Trophoblast cell (in vitro differentiated cells and primary cell): ENCODE results near the gene AGPAT1.

Experiments
- DNase-seq, 2 donors: peaks; one replicate each; pipeline ENCODE4 v3.0.0-alpha.2; 2016
- H2AFZ ChIP-seq: 2 replicates; pipeline ENCODE4 v1.6.1; 2013; ENCODE audit warnings: low read length, moderate library complexity, mild to moderate bottlenecking; ENCODE audit not compliant: insufficient read depth, poor library complexity
- H2AK5ac ChIP-seq: 2 replicates; pipeline ENCODE4 v1.6.1; 2013; ENCODE audit warnings: mild to moderate bottlenecking, low read length
- H2BK120ac ChIP-seq: 2 replicates; pipeline ENCODE4 v1.6.1; 2013; ENCODE audit warnings: low read length, mild to moderate bottlenecking, moderate library complexity; ENCODE audit not compliant: insufficient read depth, poor library complexity
- H2BK12ac ChIP-seq: 2 replicates; pipeline ENCODE4 v1.6.1; 2013; ENCODE audit warnings: mild to moderate bottlenecking, low read length, moderate library complexity
- H2BK5ac ChIP-seq: 2 replicates; pipeline ENCODE4 v1.6.1; 2013; ENCODE audit warnings: low read length, low read depth, moderate library complexity, mild to moderate bottlenecking; ENCODE audit not compliant: poor library complexity
- H3K14ac ChIP-seq: 2 replicates; pipeline ENCODE4 v1.6.1; 2013; ENCODE audit warnings: mild to moderate bottlenecking, low read length
- H3K18ac ChIP-seq: 2 replicates; pipeline ENCODE4 v1.6.1; 2013; ENCODE audit warnings: mild to moderate bottlenecking, low read length
- H3K23ac ChIP-seq: 2 replicates; pipeline ENCODE4 v1.6.1; 2013; ENCODE audit warnings: low read length
- H3K27ac ChIP-seq: 2 replicates; pipeline ENCODE4 v1.5.1; 2013; ENCODE audit warnings: low read depth, mild to moderate bottlenecking, inconsistent platforms, low read length, moderate library complexity
- H3K27me3 ChIP-seq: 2 replicates; pipeline ENCODE4 v1.6.1; 2013; ENCODE audit warnings: inconsistent platforms, mild to moderate bottlenecking, low read length, moderate library complexity; ENCODE audit not compliant: insufficient read depth
- H3K36me3 ChIP-seq, 2 experiments: 1 replicate in 1 of 2; 2 replicates in 1 of 2; pipeline ENCODE4 v1.6.1; 2013; ENCODE audit warnings: low read length in 2 of 2, mild to moderate bottlenecking in 2 of 2, moderate library complexity in 1 of 2; ENCODE audit not compliant: insufficient read depth in 2 of 2, control insufficient read depth in 1 of 2
- H3K4ac ChIP-seq: 2 replicates; pipeline ENCODE4 v1.6.1; 2013; ENCODE audit warnings: low read depth, mild to moderate bottlenecking, low read length, moderate library complexity
- H3K4me1 ChIP-seq, 2 experiments: 1 replicate in 1 of 2; 2 replicates in 1 of 2; pipeline ENCODE4 v1.6.1; 2013; ENCODE audit warnings: low read length in 2 of 2, mild to moderate bottlenecking in 2 of 2, moderate library complexity in 1 of 2; ENCODE audit not compliant: insufficient read depth in 2 of 2, control insufficient read depth in 1 of 2
- H3K4me2 ChIP-seq: 2 replicates; pipeline ENCODE4 v1.6.1; 2013; ENCODE audit warnings: inconsistent platforms, mild to moderate bottlenecking, low read length, moderate library complexity
- H3K4me3 ChIP-seq: 2 replicates; pipeline ENCODE4 v1.5.1; 2013; ENCODE audit warnings: mild to moderate bottlenecking, low read depth, low read length, inconsistent platforms
- H3K79me1 ChIP-seq: one replicate; pipeline ENCODE4 v1.6.1; 2013; ENCODE audit warnings: low read length
- H3K79me2 ChIP-seq: 2 replicates; pipeline ENCODE4 v1.6.1; 2013; ENCODE audit warnings: low read length, mild to moderate bottlenecking; ENCODE audit not compliant: control insufficient read depth, insufficient read depth, poor library complexity
- H3K9ac ChIP-seq: 2 replicates; pipeline ENCODE4 v1.6.1; 2013; ENCODE audit warnings: mild to moderate bottlenecking, low read length
- H3K9me3 ChIP-seq: 2 replicates; pipeline ENCODE4 v1.6.1; 2013; ENCODE audit warnings: low read depth, mild to moderate bottlenecking, control low read depth, inconsistent platforms, low read length; ENCODE audit not compliant: insufficient read depth
- H4K12ac ChIP-seq: 2 replicates; pipeline ENCODE4 v1.6.1; 2013; ENCODE audit warnings: low read depth, mild to moderate bottlenecking, low read length, moderate library complexity
- H4K8ac ChIP-seq: 2 replicates; pipeline ENCODE4 v1.6.1; 2013; ENCODE audit warnings: low read depth, mild to moderate bottlenecking, low read length, moderate library complexity
- H4K91ac ChIP-seq: one replicate; pipeline ENCODE4 v1.6.1; 2013; ENCODE audit warnings: low read depth, mild to moderate bottlenecking, low read length, moderate library complexity
- WGBS: extraction: QIAGEN DNeasy Blood & Tissue Kit; methylation state at CpG from one replicate; pipeline ENCODE4 v1.1.7; 2013; ENCODE audit warnings: missing lambda C conversion rate; ENCODE audit not compliant: insufficient read length, insufficient coverage; ENCODE audit errors: extremely low coverage; 5-methylcytosine and 5-hydroxymethylcytosine counted together

The AGPAT1 gene

GRCh38 chr6:32190054-32190851 lies 14.4 kb upstream of the AGPAT1 start, which contains the start of gene PBX2:
Gene PBX2, minus strand, starts transcription at chr6:32190202. Its CDS starts 287 bp downstream, at chr6:32189915.
- H4K12ac ChIP-seq = peak within 1 kb of the TSS; percentile 93
- H2AK5ac ChIP-seq = peak within 1 kb of the TSS; percentile 80
- peaks cover 20 to 22% of the 10 kb centered on the region in 2 experiments for H3K36me3 ChIP-seq
- peak within 1 kb of the TSS; percentile 92 for H2BK5ac ChIP-seq
- peak within 1 kb of the TSS; percentile 85 for H2BK12ac ChIP-seq
- peak within 1 kb of the TSS; percentile 62 for H3K9ac ChIP-seq
- H3K23ac ChIP-seq = no peak within 1 kb of the TSS
- H2AFZ ChIP-seq = peak within 1 kb of the TSS; percentile 51
- peak within 1 kb of the TSS; percentile 71 for H3K4me3 ChIP-seq
- H4K8ac ChIP-seq = peak within 1 kb of the TSS; percentile 97
- peaks cover 15 to 24% of the 10 kb centered on the region in 2 experiments for H3K4me1 ChIP-seq
- H3K27me3 ChIP-seq = no peaks in the 10 kb centered on the region
- H3K14ac ChIP-seq = peak within 1 kb of the TSS; percentile 94
- H3K9me3 ChIP-seq = no peaks in the 10 kb centered on the region
- peak within 1 kb of the TSS; percentile 86 for H3K4me2 ChIP-seq
- peaks cover 11% of the 10 kb centered on the region for H3K79me2 ChIP-seq
- peak within 1 kb of the TSS; percentile 70 for H3K27ac ChIP-seq
- no CpG with 5 or more reads among the region's 23 CpGs for WGBS
- H3K4ac ChIP-seq = peak within 1 kb of the TSS; percentile 85
- DNase-seq = peak; percentile 52 to 65
- H2BK120ac ChIP-seq = peak within 1 kb of the TSS; percentile 93
- H3K79me1 ChIP-seq = peaks cover 21% of the 10 kb centered on the region
- H3K18ac ChIP-seq = peak within 1 kb of the TSS; percentile 89
- peak within 1 kb of the TSS; percentile 92 for H4K91ac ChIP-seq

GRCh38 chr6:32189742-32190053 lies 13.8 kb upstream of the AGPAT1 start:
- peak overlapping the region; percentile 94 for H3K14ac ChIP-seq
- H3K9ac ChIP-seq = peak overlapping the region; percentile 62
- H2BK120ac ChIP-seq = peak overlapping the region; percentile 47
- H3K79me2 ChIP-seq = peaks cover 11% of the 10 kb centered on the region
- H3K4me1 ChIP-seq = peaks cover 10 to 24% of the 10 kb centered on the region in 2 experiments
- no peaks in the 10 kb centered on the region for H3K27me3 ChIP-seq
- H3K4me3 ChIP-seq = peak overlapping the region; percentile 71
- WGBS = no CpG with 5 or more reads among the region's 23 CpGs
- no peak overlapping the region for H2BK12ac ChIP-seq
- peak overlapping the region; percentile 61 for H4K8ac ChIP-seq
- H2AK5ac ChIP-seq = peak overlapping the region; percentile 48
- peak overlapping the region; percentile 85 for H3K4ac ChIP-seq
- H3K4me2 ChIP-seq = peak overlapping the region; percentile 86
- no peaks in the 10 kb centered on the region for H3K9me3 ChIP-seq
- DNase-seq = no peak
- peaks cover 20 to 22% of the 10 kb centered on the region in 2 experiments for H3K36me3 ChIP-seq
- H4K91ac ChIP-seq = peak overlapping the region; percentile 81
- H3K23ac ChIP-seq = no peak overlapping the region
- peak overlapping the region; percentile 55 for H3K27ac ChIP-seq
- H4K12ac ChIP-seq = peak overlapping the region; percentile 68
- peaks cover 18% of the 10 kb centered on the region for H3K79me1 ChIP-seq
- peak overlapping the region; percentile 78 for H3K18ac ChIP-seq
- no peak overlapping the region for H2AFZ ChIP-seq
- peak overlapping the region; percentile 75 for H2BK5ac ChIP-seq

DNA sequence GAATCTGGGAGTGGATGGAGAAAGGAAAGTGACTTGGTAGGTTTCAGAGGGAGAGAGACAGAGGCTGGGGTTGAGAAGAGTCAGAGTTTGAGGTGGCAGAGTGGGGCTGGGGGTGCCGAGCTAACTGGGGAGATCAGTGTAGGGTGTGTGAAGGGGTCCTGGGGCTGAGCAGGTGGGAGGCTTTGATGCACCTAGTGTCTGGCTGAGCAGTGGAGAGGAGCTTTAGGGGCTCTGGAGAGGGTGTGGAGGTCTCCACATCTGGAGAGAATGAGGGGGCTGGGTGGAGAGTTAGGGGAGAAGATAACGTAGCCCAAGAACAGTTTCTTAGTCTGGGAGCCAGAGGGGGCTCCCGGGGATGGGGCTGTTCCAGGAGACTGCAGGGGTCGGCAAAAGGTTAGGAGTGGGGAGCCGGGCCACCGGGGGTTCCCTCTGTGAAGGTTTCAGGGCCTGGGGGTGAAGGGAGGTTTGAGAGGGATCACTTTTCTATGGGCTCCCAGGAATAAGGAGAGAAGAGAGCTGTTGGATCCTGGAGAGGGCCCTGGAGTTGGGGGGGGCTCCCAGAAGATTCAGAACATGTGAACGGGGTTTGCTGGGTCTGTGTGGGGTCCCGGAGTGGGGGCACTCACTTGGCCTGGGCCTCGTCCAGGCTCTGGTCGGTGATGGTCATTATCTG lies 13.3 kb upstream of the AGPAT1 start:
- H2BK5ac ChIP-seq = peak overlapping the region; percentile 75
- H3K9me3 ChIP-seq = no peaks in the 10 kb centered on the region
- peak overlapping the region; percentile 55 for H3K27ac ChIP-seq
- H3K36me3 ChIP-seq = peaks cover 22% of the 10 kb centered on the region in 2 experiments
- peak overlapping the region; percentile 85 for H3K4ac ChIP-seq
- peak overlapping the region; percentile 94 for H3K14ac ChIP-seq
- H3K79me1 ChIP-seq = peaks cover 18% of the 10 kb centered on the region
- WGBS = no CpG with 5 or more reads among the region's 10 CpGs
- H3K27me3 ChIP-seq = no peaks in the 10 kb centered on the region
- H3K4me3 ChIP-seq = peak overlapping the region; percentile 71
- H3K4me2 ChIP-seq = peak overlapping the region; percentile 86
- H4K12ac ChIP-seq = peak overlapping the region; percentile 68
- H3K9ac ChIP-seq = peak overlapping the region; percentile 62
- H2AFZ ChIP-seq = no peak overlapping the region
- peak overlapping the region; percentile 78 for H3K18ac ChIP-seq
- H3K4me1 ChIP-seq = peaks cover 10 to 26% of the 10 kb centered on the region in 2 experiments
- H4K8ac ChIP-seq = peak overlapping the region; percentile 61
- H2BK12ac ChIP-seq = no peak overlapping the region
- peak overlapping the region; percentile 47 for H2BK120ac ChIP-seq
- peak overlapping the region; percentile 48 for H2AK5ac ChIP-seq
- no peak for DNase-seq
- H3K23ac ChIP-seq = no peak overlapping the region
- H4K91ac ChIP-seq = peak overlapping the region; percentile 81
- H3K79me2 ChIP-seq = peaks cover 11% of the 10 kb centered on the region

DNA sequence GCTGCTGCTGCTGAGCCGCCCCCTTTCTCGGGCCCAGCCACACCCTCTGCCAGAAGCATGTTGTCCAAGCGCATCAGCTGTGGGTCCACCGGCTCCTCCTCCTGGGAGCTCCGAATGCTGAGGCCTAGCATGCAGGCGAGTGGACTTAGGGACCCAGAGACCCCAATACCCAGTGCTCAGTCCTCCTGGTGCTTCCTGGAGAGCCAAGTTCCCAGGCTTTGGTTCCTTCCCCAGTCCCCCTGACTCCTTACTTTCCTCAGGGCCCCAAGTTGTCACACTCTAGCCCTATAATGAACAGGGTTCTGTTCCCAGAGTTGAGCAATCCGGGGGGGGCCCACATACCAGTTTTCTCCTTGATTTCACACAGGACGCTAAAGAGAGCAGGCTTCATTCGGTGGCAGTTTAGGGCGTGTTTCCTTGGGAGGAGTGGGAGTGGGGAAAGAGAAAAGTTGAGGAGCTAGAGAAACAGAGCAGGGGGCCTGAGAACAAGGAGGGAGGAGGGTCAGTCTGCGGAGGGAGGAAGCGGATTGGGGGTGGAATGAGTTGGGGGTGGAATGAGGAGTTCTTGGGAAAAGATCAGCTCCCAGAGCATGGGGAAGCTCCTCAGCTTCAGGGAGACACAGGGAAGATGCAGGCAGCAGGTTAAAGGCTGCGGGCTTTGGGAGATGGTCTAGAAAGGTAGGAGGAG lies 12.6 kb upstream of the AGPAT1 start:
- Histone ChIP-seq H2AFZ (no peak overlapping the region), H3K4me2 (peak overlapping the region; percentile 86), H3K36me3 (peaks cover 24 to 26% of the 10 kb centered on the region in 2 experiments), H3K4ac (peak overlapping the region; percentile 85), H3K4me1 (peaks cover 10 to 28% of the 10 kb centered on the region in 2 experiments), H3K9ac (peak overlapping the region; percentile 62), H2BK5ac (no peak overlapping the region), H3K23ac (no peak overlapping the region), H4K12ac (peak overlapping the region; percentile 6), H2BK12ac (no peak overlapping the region), H3K4me3 (no peak overlapping the region), H3K9me3 (no peaks in the 10 kb centered on the region), H2BK120ac (no peak overlapping the region), H3K79me2 (peaks cover 11% of the 10 kb centered on the region), H3K27ac (no peak overlapping the region), H3K18ac (no peak overlapping the region), H3K27me3 (no peaks in the 10 kb centered on the region), H4K8ac (no peak overlapping the region), H3K79me1 (peaks cover 18% of the 10 kb centered on the region), H4K91ac (peak overlapping the region; percentile 81), H3K14ac (peak overlapping the region; percentile 94), H2AK5ac (no peak overlapping the region)
- WGBS = no CpG with 5 or more reads among the region's 13 CpGs
- DNase-seq = peak in 1 of 2 donors; percentile 48
